ENCODE data around the gene SERP2.
A peak's percentile ranks its signal among the peaks of the same experiment; 100 is the strongest.

Gene SERP2

DNA sequence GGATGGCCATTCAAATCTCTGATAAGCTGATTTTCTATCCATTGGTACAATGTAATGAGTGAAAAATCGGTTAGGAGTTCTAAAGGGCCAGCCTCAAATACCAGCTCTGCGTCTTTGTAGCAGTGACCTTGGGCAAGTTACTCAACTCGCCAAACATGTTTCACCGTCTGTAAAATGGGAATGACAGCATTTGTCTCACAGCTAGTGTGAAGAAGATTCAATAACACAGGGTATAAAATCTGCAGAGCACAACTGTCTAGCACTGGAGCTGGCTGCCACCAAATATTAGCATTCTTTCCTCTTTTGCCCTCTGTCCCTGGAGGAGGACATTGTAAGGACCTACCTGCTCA, 22.1 kb upstream of the SERP2 start:
- Histone ChIP-seq H3K9me3 (replicated peaks in 1 of 2; ENCODE audit: control insufficient read depth in 2 of 2, insufficient read depth in 1 of 2, low read depth in 1 of 2, low read length in 2 of 2) (no peaks in the 10 kb centered on the region), H3K4me1 (ENCODE audit: control insufficient read depth in 2 of 2, insufficient read depth in 1 of 2, low read depth in 1 of 2, low read length in 2 of 2) (peaks cover 0 to 2% of the 10 kb centered on the region in 2 donors), H3K9ac (ENCODE audit: low read depth, low read length, poor library complexity) (no peak overlapping the region), H3K18ac (ENCODE audit: low read length) (no peak overlapping the region), H3K23ac (ENCODE audit: low read depth, low read length, poor library complexity) (no peak overlapping the region), H3K14ac (ENCODE audit: low read length) (no peak overlapping the region), H2BK5ac (ENCODE audit: low read length) (no peak overlapping the region), H4K8ac (ENCODE audit: low read depth, low read length) (no peak overlapping the region), H3K4ac (ENCODE audit: low read length) (no peak overlapping the region), H2BK15ac (ENCODE audit: low read length) (no peak overlapping the region), H4K91ac (ENCODE audit: low read depth, low read length, poor library complexity) (no peak overlapping the region), H3K4me2 (ENCODE audit: insufficient read depth, low read length, poor library complexity, severe bottlenecking) (no peak overlapping the region), H3K36me3 (replicated peaks in 1 of 2; ENCODE audit: control insufficient read depth in 2 of 2, insufficient read depth in 2 of 2, low read length in 2 of 2) (no peaks in the 10 kb centered on the region), H3K79me1 (ENCODE audit: low read depth, low read length) (no peaks in the 10 kb centered on the region), H2AK5ac (ENCODE audit: low read depth, low read length) (no peak overlapping the region), H2BK12ac (ENCODE audit: low read length) (no peak overlapping the region), H2BK120ac (ENCODE audit: low read depth, low read length) (no peak overlapping the region), H3K4me3 (ENCODE audit: low read length in 2 of 2) (no peak overlapping the region), H3K27me3 (ENCODE audit: control insufficient read depth in 3 of 3, insufficient read depth in 3 of 3, low read depth in 1 of 3, low read length in 3 of 3) (no peaks in the 10 kb centered on the region), H3K27ac (replicated peaks; ENCODE audit: low read length) (no peak overlapping the region), H2AFZ (ENCODE audit: low read length) (peak overlapping the region; percentile 32)
- WGBS, 2 donors (ENCODE audit: extremely low coverage in 2 of 2, insufficient read length in 2 of 2, insufficient replicate concordance in 1 of 2) = no CpG with 5 or more reads among the region's 4 CpGs
- DNase-seq (ENCODE audit: low spot score) = no peak

DNA sequence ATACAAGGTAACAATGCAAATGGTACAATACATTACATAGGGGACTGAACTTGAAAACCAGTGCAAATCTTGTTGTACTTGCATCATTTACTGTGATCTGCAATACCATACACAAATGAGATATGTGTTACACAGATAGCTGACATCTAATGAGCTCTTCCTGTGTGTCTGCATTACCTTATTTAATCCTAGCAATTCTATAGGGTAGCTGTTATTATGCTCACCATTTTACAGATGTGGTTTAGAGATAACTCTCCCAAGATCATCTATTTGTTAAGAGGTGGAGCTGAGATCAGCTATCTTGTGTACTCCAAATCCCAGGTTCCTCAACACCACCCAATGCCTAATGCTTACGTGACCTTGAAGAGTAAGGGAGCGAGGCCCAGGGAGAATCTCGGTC, 21.4 kb upstream of the SERP2 start:
- no peak overlapping the region for H3K9ac ChIP-seq (ENCODE audit: low read depth, low read length, poor library complexity)
- H2AFZ ChIP-seq (ENCODE audit: low read length) = no peak overlapping the region
- no peaks in the 10 kb centered on the region for H3K36me3 ChIP-seq (replicated peaks in 1 of 2; ENCODE audit: control insufficient read depth in 2 of 2, insufficient read depth in 2 of 2, low read length in 2 of 2)
- H3K18ac ChIP-seq (ENCODE audit: low read length) = no peak overlapping the region
- H3K4me3 ChIP-seq (ENCODE audit: low read length in 2 of 2) = no peak overlapping the region
- H3K9me3 ChIP-seq (replicated peaks in 1 of 2; ENCODE audit: control insufficient read depth in 2 of 2, insufficient read depth in 1 of 2, low read depth in 1 of 2, low read length in 2 of 2) = no peaks in the 10 kb centered on the region
- H3K27ac ChIP-seq (replicated peaks; ENCODE audit: low read length) = no peak overlapping the region
- H4K91ac ChIP-seq (ENCODE audit: low read depth, low read length, poor library complexity) = no peak overlapping the region
- no peak overlapping the region for H2BK120ac ChIP-seq (ENCODE audit: low read depth, low read length)
- no peak overlapping the region for H3K23ac ChIP-seq (ENCODE audit: low read depth, low read length, poor library complexity)
- WGBS, 2 donors (ENCODE audit: extremely low coverage in 2 of 2, insufficient read length in 2 of 2, insufficient replicate concordance in 1 of 2) = no CpG with 5 or more reads among the region's 3 CpGs
- H2BK5ac ChIP-seq (ENCODE audit: low read length) = no peak overlapping the region
- no peak overlapping the region for H3K4me2 ChIP-seq (ENCODE audit: insufficient read depth, low read length, poor library complexity, severe bottlenecking)
- H3K14ac ChIP-seq (ENCODE audit: low read length) = no peak overlapping the region
- H3K79me1 ChIP-seq (ENCODE audit: low read depth, low read length) = no peaks in the 10 kb centered on the region
- H2BK15ac ChIP-seq (ENCODE audit: low read length) = no peak overlapping the region
- H3K4ac ChIP-seq (ENCODE audit: low read length) = no peak overlapping the region
- H2AK5ac ChIP-seq (ENCODE audit: low read depth, low read length) = no peak overlapping the region
- no peak for DNase-seq (ENCODE audit: low spot score)
- H4K8ac ChIP-seq (ENCODE audit: low read depth, low read length) = no peak overlapping the region
- H3K27me3 ChIP-seq (ENCODE audit: control insufficient read depth in 3 of 3, insufficient read depth in 3 of 3, low read depth in 1 of 3, low read length in 3 of 3) = no peaks in the 10 kb centered on the region
- no peak overlapping the region for H2BK12ac ChIP-seq (ENCODE audit: low read length)
- H3K4me1 ChIP-seq (ENCODE audit: control insufficient read depth in 2 of 2, insufficient read depth in 1 of 2, low read depth in 1 of 2, low read length in 2 of 2) = peaks cover 0 to 2% of the 10 kb centered on the region in 2 donors

DNA sequence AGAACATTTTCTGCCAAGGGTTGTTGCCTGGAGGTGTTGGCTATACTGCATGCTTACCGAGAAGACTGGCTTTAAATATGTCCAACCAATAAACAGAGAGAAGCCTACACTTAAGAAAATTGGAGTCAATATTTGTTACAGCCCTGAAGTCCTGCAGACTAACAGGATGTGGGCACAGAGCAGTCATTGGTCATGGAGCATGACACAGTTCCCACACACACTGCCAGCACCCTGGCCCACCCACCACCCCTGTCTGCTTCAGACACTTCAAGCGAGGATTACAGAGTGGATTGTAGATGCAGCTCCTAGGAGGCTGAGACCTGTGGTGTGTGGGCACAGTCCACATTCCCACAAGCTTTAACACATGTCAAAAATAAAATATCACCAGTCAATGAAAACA, 21.0 kb upstream of the SERP2 start:
- Histone ChIP-seq H3K79me1 (ENCODE audit: low read depth, low read length) (no peaks in the 10 kb centered on the region), H3K27me3 (ENCODE audit: control insufficient read depth in 3 of 3, insufficient read depth in 3 of 3, low read depth in 1 of 3, low read length in 3 of 3) (no peaks in the 10 kb centered on the region), H3K18ac (ENCODE audit: low read length) (peak overlapping the region; percentile 36), H4K91ac (ENCODE audit: low read depth, low read length, poor library complexity) (no peak overlapping the region), H2BK120ac (ENCODE audit: low read depth, low read length) (no peak overlapping the region), H3K36me3 (replicated peaks in 1 of 2; ENCODE audit: control insufficient read depth in 2 of 2, insufficient read depth in 2 of 2, low read length in 2 of 2) (no peaks in the 10 kb centered on the region), H3K4me2 (ENCODE audit: insufficient read depth, low read length, poor library complexity, severe bottlenecking) (no peak overlapping the region), H3K9ac (ENCODE audit: low read depth, low read length, poor library complexity) (no peak overlapping the region), H3K23ac (ENCODE audit: low read depth, low read length, poor library complexity) (no peak overlapping the region), H2AFZ (ENCODE audit: low read length) (no peak overlapping the region), H3K14ac (ENCODE audit: low read length) (no peak overlapping the region), H4K8ac (ENCODE audit: low read depth, low read length) (no peak overlapping the region), H3K4ac (ENCODE audit: low read length) (no peak overlapping the region), H2BK12ac (ENCODE audit: low read length) (no peak overlapping the region), H3K27ac (replicated peaks; ENCODE audit: low read length) (no peak overlapping the region), H3K9me3 (replicated peaks in 1 of 2; ENCODE audit: control insufficient read depth in 2 of 2, insufficient read depth in 1 of 2, low read depth in 1 of 2, low read length in 2 of 2) (no peaks in the 10 kb centered on the region), H2BK5ac (ENCODE audit: low read length) (no peak overlapping the region), H3K4me3 (ENCODE audit: low read length in 2 of 2) (no peak overlapping the region), H2AK5ac (ENCODE audit: low read depth, low read length) (no peak overlapping the region), H3K4me1 (ENCODE audit: control insufficient read depth in 2 of 2, insufficient read depth in 1 of 2, low read depth in 1 of 2, low read length in 2 of 2) (peaks cover 0 to 2% of the 10 kb centered on the region in 2 donors), H2BK15ac (ENCODE audit: low read length) (no peak overlapping the region)
- no peak for DNase-seq (ENCODE audit: low spot score)
- no CpG with 5 or more reads among the region's 2 CpGs for WGBS, 2 donors (ENCODE audit: extremely low coverage in 2 of 2, insufficient read length in 2 of 2, insufficient replicate concordance in 1 of 2)

DNA sequence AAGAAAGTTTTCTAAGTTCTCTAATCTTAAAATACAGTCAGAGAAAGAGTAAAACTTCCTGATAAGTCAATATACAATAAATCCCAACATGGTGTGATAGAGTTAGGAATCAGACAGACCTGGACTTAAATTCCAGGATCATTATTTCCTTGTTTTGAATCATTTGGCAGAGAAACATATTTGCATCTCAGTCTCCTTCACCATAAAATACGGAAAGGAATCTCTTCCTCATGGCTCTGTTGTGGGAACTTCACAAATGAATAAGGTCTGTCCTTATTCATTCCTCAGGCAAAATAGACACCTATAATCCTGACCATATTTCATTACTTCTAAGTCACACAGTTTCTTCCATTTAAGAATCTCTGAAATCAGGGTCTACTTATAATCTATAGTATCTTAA, 19.3 kb upstream of the SERP2 start:
- H4K91ac ChIP-seq (ENCODE audit: low read depth, low read length, poor library complexity) = no peak overlapping the region
- no peak overlapping the region for H2BK120ac ChIP-seq (ENCODE audit: low read depth, low read length)
- no peak overlapping the region for H2BK5ac ChIP-seq (ENCODE audit: low read length)
- no peak overlapping the region for H3K4ac ChIP-seq (ENCODE audit: low read length)
- WGBS, 2 donors (ENCODE audit: extremely low coverage in 2 of 2, insufficient read length in 2 of 2, insufficient replicate concordance in 1 of 2) = no CpG with 5 or more reads among the region's 1 CpG
- no peaks in the 10 kb centered on the region for H3K36me3 ChIP-seq (replicated peaks in 1 of 2; ENCODE audit: control insufficient read depth in 2 of 2, insufficient read depth in 2 of 2, low read length in 2 of 2)
- no peak overlapping the region for H3K4me2 ChIP-seq (ENCODE audit: insufficient read depth, low read length, poor library complexity, severe bottlenecking)
- H3K14ac ChIP-seq (ENCODE audit: low read length) = no peak overlapping the region
- H3K18ac ChIP-seq (ENCODE audit: low read length) = no peak overlapping the region
- no peak overlapping the region for H3K23ac ChIP-seq (ENCODE audit: low read depth, low read length, poor library complexity)
- H2AFZ ChIP-seq (ENCODE audit: low read length) = no peak overlapping the region
- H4K8ac ChIP-seq (ENCODE audit: low read depth, low read length) = no peak overlapping the region
- no peak for DNase-seq (ENCODE audit: low spot score)
- no peaks in the 10 kb centered on the region for H3K27me3 ChIP-seq (ENCODE audit: control insufficient read depth in 3 of 3, insufficient read depth in 3 of 3, low read depth in 1 of 3, low read length in 3 of 3)
- H2BK15ac ChIP-seq (ENCODE audit: low read length) = no peak overlapping the region
- no peak overlapping the region for H2AK5ac ChIP-seq (ENCODE audit: low read depth, low read length)
- no peak overlapping the region for H2BK12ac ChIP-seq (ENCODE audit: low read length)
- no peak overlapping the region for H3K27ac ChIP-seq (replicated peaks; ENCODE audit: low read length)
- H3K9me3 ChIP-seq (replicated peaks in 1 of 2; ENCODE audit: control insufficient read depth in 2 of 2, insufficient read depth in 1 of 2, low read depth in 1 of 2, low read length in 2 of 2) = no peaks in the 10 kb centered on the region
- peaks cover 2% of the 10 kb centered on the region for H3K79me1 ChIP-seq (ENCODE audit: low read depth, low read length)
- H3K9ac ChIP-seq (ENCODE audit: low read depth, low read length, poor library complexity) = no peak overlapping the region
- no peak overlapping the region for H3K4me3 ChIP-seq (ENCODE audit: low read length in 2 of 2)
- H3K4me1 ChIP-seq (ENCODE audit: control insufficient read depth in 2 of 2, insufficient read depth in 1 of 2, low read depth in 1 of 2, low read length in 2 of 2) = peaks cover 0 to 2% of the 10 kb centered on the region in 2 donors

All from neuronal stem cell (in vitro differentiated cells).